Esophagus muscularis mucosa (tissue), 4 donors: ENCODE measurements around the gene EHD1. TPM values are rescaled to one million over a fixed set of nuclear protein-coding genes. Genes with fewer than 3 reads are reported as not detected.

Experiments used
- DNase-seq: peaks from one replicate; pipeline ENCODE4 v3.0.0-alpha.2; 2017; ENCODE audit errors: extremely low spot score
- H3K27ac ChIP-seq, 4 donors: fragments of 200-600 bp; sonication (generic); replicated peaks in 1 of 4; 1 replicate in 3 of 4; 2 replicates in 1 of 4; pipeline ENCODE4 v1.5.1; 2016 to 2019; ENCODE audit warnings: mild to moderate bottlenecking in 1 of 4
- H3K27me3 ChIP-seq, 4 donors: fragments of 200-600 bp; sonication (generic); one replicate each; pipeline versions ENCODE4 v1.5.1 to v1.6.0; 2016 to 2019
- H3K36me3 ChIP-seq, 4 donors: fragments of 200-600 bp; sonication (generic); one replicate each; pipeline ENCODE4 v1.5.1; 2016 to 2019
- H3K4me1 ChIP-seq, 4 donors: fragments of 200-600 bp; sonication (generic); one replicate each; pipeline ENCODE4 v1.5.1; 2016 to 2019
- H3K4me3 ChIP-seq, 4 donors: fragments of 200-600 bp; sonication (generic); 1 replicate in 2 of 4; 2 replicates in 2 of 4; pipeline ENCODE4 v1.5.1; 2016 to 2019; ENCODE audit warnings: mild to moderate bottlenecking in 4 of 4, moderate library complexity in 1 of 4
- H3K9me3 ChIP-seq, 4 donors: fragments of 200-600 bp; sonication (generic); 1 replicate in 3 of 4; 2 replicates in 1 of 4; pipeline ENCODE4 v1.5.1; 2016 to 2019
- CTCF ChIP-seq, 3 experiments: fragments of 200-600 bp in 2 of 3; fragments of 450-650 bp in 1 of 3; sonication (generic) in 2 of 3; IDR thresholded peaks; one replicate each; pipeline ENCODE4 v1.5.1; 2017 to 2019; ENCODE audit warnings: antibody characterized with exemption in 3 of 3, mild to moderate bottlenecking in 2 of 3, moderate library complexity in 1 of 3
- EP300 ChIP-seq: sonication (generic); formaldehyde crosslinking; IDR thresholded peaks from one replicate; pipeline ENCODE4 v1.6.1; 2017; ENCODE audit warnings: antibody characterized with exemption
- POLR2A ChIP-seq: fragments of 450-650 bp; IDR thresholded peaks from one replicate; pipeline ENCODE4 v1.6.1; 2017; ENCODE audit warnings: antibody characterized with exemption, moderate library complexity, mild to moderate bottlenecking, low read depth
- POLR2AphosphoS5 ChIP-seq, 2 donors: sonication (generic); formaldehyde crosslinking; IDR thresholded peaks; one replicate each; pipeline ENCODE4 v1.6.1; 2017; ENCODE audit warnings: antibody characterized with exemption in 2 of 2
- WGBS: methylation state at CpG from one replicate; pipeline ENCODE4 v1.1.5; 2018; 5-methylcytosine and 5-hydroxymethylcytosine counted together
- intact Hi-C: fragments of 100-400 bp; cut with DNase I; formaldehyde crosslinking; loops from one replicate; pipeline ENCODE4 v1.15.1; 2023
- total RNA-seq, 4 donors: library from RNA; depleted of rRNA; stranded (reverse); fragments of >200 nt; gene quantifications; one replicate each; pipeline versions ENCODE4 v1.1.0 to v1.2.1, GENCODE V29; 2016

The EHD1 gene
- total RNA-seq, 4 donors from 2014 or later, result 57.0 to 193 (median 104) TPM

- WGBS, result 41% methylated on average over 10 of the region's 15 CpGs
- TF ChIP-seq POLR2AphosphoS5 (IDR thresholded peaks at IDR 0.05), result peak; percentile 39 to 67
- TF ChIP-seq CTCF (IDR thresholded peaks at IDR 0.05), result no peak
- no peak for TF ChIP-seq POLR2A
- TF ChIP-seq EP300, result peak; percentile 23
- intact Hi-C loops, result no loop called here
- H3K27me3 ChIP-seq, result no peaks in the 10 kb centered on the region
- DNase-seq, result no peak
- peak overlapping the region; percentile 93 to 98 (median 94) for H3K27ac ChIP-seq
- peak overlapping the region; percentile 3 to 45 (median 24) for H3K4me3 ChIP-seq
- peaks cover 96 to 100% (median 98%) of the 10 kb centered on the region in 4 donors for H3K4me1 ChIP-seq
- peaks cover 0 to 8% (median 4%) of the 10 kb centered on the region in 4 donors for H3K36me3 ChIP-seq
- no peaks in the 10 kb centered on the region for H3K9me3 ChIP-seq
Observed at GRCh38 chr11:64865286-64866172, 12.9 kb downstream of the EHD1 start.

GRCh38 chr11:64864473-64865285 lies 13.7 kb downstream of the EHD1 start:
- Histone ChIP-seq H3K4me1 (peaks cover 96 to 100% (median 98%) of the 10 kb centered on the region in 4 donors), H3K4me3 (peak overlapping the region; percentile 3 to 45 (median 32)), H3K27me3 (no peaks in the 10 kb centered on the region), H3K9me3 (no peaks in the 10 kb centered on the region), H3K27ac (peak overlapping the region; percentile 93 to 98 (median 94)), H3K36me3 (peaks cover 4 to 16% (median 10%) of the 10 kb centered on the region in 4 donors)
- intact Hi-C loops, result no loop called here
- WGBS, result 45% methylated on average over 9 of the region's 18 CpGs
- TF ChIP-seq EP300 (peak; percentile 49), POLR2A (no peak), POLR2AphosphoS5 (IDR thresholded peaks at IDR 0.05) (peak; percentile 87 to 88), CTCF (IDR thresholded peaks at IDR 0.05) (peak in 1 of 3 experiments; percentile 6)
- DNase-seq, result peak; percentile 95

- TF ChIP-seq POLR2AphosphoS5 (IDR thresholded peaks at IDR 0.05) (no peak), POLR2A (no peak)
- DNase-seq, result no peak
- peak overlapping the region; percentile 3 to 45 (median 32) for H3K4me3 ChIP-seq
Observed at GRCh38 chr11:64864135-64864472, 14.3 kb downstream of the EHD1 start.

GRCh38 chr11:64863391-64864060 lies 14.9 kb downstream of the EHD1 start:
- DNase-seq, result no peak
- H3K36me3 ChIP-seq, result peaks cover 14 to 27% (median 22%) of the 10 kb centered on the region in 4 donors
- intact Hi-C loops, result no loop called here
- no peaks in the 10 kb centered on the region for H3K27me3 ChIP-seq
- H3K4me3 ChIP-seq, result peak overlapping the region; percentile 10 to 45 (median 32)
- WGBS, result 33% methylated on average over 17 of the region's 23 CpGs
- TF ChIP-seq CTCF (IDR thresholded peaks at IDR 0.05) (no peak), EP300 (no peak), POLR2A (no peak), POLR2AphosphoS5 (IDR thresholded peaks at IDR 0.05) (peak in 1 of 2 donors; percentile 51)
- peak overlapping the region; percentile 93 to 98 (median 94) for H3K27ac ChIP-seq
- H3K4me1 ChIP-seq, result peaks cover 96 to 100% (median 98%) of the 10 kb centered on the region in 4 donors
- H3K9me3 ChIP-seq, result no peaks in the 10 kb centered on the region

More at GRCh38 chr11:64864135-64864472, 14.3 kb downstream of the EHD1 start:
- H3K27ac ChIP-seq, result peak overlapping the region; percentile 93 to 98 (median 94)
- H3K27me3 ChIP-seq, result no peaks in the 10 kb centered on the region
- H3K4me1 ChIP-seq, result peaks cover 96 to 100% (median 98%) of the 10 kb centered on the region in 4 donors
- no peaks in the 10 kb centered on the region for H3K9me3 ChIP-seq
- H3K36me3 ChIP-seq, result peaks cover 8 to 22% (median 16%) of the 10 kb centered on the region in 4 donors
- intact Hi-C loops, result no loop called here
- 37% methylated on average over 6 of the region's 9 CpGs for WGBS
